TTC549 (cell line): Measurements from ENCODE around the gene R3HCC1L.
"Not testable (repeated sequence)": the region's sequence is repeated elsewhere in the genome, so short reads cannot be mapped to it uniquely, and the experiment has no call there.

Experiments
- FAIRE-seq: peaks from 2 replicates; lab custom pipeline; 2012; peaks lifted over from hg19 to GRCh38; lab: Jason Lieb, UNC

R3HCC1L gene

DNA sequence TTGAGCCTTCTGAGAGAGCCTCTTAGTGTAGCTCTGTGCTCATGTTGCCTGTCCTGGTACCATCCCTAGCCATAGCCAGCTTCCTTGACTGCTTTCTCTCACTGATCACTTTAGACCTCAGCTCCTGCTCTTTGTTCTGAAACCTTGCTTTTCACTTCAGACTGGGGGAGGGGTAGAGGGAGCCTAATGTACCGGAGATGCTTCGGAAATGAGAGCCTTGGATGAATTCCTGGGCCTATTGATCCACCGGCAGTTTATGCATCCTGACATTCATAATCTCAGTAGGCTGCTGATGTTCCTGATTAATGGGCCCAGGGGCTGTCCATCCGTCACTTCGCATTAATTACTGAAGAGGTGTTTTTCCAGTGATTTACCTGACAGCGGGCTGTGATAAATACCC lies 38.8 kb downstream of the R3HCC1L start:
- FAIRE-seq, result no peak

GRCh38 chr10:98182351-98182915 lies 48.0 kb downstream of the R3HCC1L start:
- not testable (repeated sequence) for FAIRE-seq

- no peak for FAIRE-seq
These were observed 52.2 kb downstream of the R3HCC1L start for GRCh38 chr10:98186681-98187080.

GRCh38 chr10:98190773-98191172 lies 56.3 kb downstream of the R3HCC1L start:
- not testable (repeated sequence) for FAIRE-seq

GRCh38 chr10:98193037-98193436 lies 58.6 kb downstream of the R3HCC1L start:
- FAIRE-seq, result no peak

- no peak for FAIRE-seq
These were observed 60.2 kb downstream of the R3HCC1L start for GRCh38 chr10:98194633-98195032.

GRCh38 chr10:98195120-98195519 lies 60.7 kb downstream of the R3HCC1L start:
- FAIRE-seq, result no peak

DNA sequence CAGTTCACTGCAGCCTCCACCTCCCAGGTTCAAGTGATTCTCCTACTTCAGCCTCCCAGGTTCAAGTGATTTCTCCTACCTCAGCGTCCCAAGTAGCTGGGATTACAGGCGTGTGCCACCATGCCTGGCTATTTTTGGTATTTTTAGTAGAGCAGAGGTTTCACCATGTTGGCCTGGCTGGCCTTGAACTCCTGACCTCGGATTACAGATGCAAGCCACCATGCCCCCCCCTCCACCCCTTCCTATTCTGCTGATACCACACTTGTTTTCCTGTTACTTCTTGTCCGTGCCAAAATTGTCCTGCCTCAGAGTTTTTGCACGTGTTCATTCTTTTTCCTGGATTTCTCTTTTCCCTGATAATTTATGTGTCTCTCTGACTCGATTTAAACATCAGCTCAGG lies 62.5 kb downstream of the R3HCC1L start:
- no peak for FAIRE-seq

DNA sequence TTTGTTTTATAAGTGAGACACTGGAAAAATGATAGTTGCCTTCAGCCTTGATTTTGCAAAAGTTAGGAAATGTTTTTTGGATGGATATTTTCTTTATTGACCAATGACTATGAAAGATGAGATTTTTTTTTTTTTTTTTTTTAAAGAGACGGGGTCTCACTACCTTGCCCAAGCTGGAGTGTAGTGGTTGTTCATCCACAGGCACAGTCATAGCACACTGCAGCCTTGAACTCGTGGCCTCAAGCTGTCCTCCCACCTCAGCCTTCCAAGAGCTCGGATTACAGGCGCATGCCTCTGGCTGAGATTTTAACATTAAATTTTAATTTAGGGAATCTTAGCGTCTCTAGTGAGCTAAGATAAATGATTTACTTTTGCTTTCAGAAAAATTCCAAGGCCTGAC lies 67.3 kb downstream of the R3HCC1L start:
- no peak for FAIRE-seq

DNA sequence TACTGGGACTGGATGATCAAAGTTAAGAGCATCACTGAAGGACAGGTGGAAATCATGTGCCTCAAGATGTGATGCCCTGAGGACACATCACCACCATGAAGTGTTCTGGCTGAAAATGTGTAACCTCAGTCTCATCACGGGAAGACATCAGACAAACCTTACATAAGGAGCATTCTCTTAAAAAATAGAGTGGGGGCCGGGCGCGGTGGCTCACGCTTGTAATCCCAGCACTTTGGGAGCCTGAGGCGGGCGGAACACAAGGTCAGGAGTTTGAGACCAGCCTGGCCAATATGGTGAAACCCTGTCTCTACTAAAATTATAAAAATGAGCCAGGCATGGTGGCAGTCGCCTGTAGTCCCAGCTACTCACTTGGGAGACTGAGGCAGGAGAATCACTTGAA lies 67.9 kb downstream of the R3HCC1L start:
- FAIRE-seq, result no peak

DNA sequence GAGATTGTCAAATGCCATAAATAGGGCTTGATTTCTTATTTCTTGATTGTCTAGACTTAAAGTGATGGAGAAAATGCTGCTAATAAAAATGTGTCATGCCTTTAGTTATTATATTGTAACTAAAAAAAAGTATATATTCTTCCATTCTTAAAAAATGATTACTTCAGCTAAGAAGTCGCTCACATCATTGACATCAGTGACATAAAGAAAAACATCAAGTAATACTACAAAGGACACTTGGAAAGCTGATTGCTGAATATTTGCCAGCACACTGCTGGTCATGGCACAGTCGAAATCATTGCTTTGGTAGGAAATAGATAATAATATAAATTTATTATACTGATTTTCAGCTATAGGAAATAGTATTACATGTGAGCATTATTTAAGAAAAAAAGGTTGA lies 70.9 kb downstream of the R3HCC1L start:
- no peak for FAIRE-seq

- FAIRE-seq, result no peak
These were observed 74.5 kb downstream of the R3HCC1L start for GRCh38 chr10:98208925-98209324.

- no peak for FAIRE-seq
These were observed 75.0 kb downstream of the R3HCC1L start for GRCh38 chr10:98209441-98209840.

- no peak for FAIRE-seq
These were observed 77.7 kb downstream of the R3HCC1L start for GRCh38 chr10:98212196-98212595.

DNA sequence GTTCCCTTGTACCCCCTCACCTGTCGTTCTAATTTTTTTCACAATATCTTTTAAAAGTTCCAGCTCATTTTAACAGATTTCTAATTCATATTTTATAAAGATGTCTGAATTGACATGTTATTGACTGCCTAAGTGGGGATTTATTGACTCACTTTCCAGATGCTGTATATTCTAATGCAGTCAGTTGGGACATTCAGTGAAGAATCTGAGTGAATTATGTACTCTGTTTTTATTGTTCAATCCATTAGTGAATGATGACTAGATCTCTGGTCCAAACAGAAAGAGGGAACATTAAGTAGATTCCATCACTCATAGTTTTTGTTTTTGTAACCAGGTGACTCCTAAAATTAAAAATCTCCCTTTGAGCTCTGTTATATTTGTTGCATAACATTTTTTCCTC lies 79.3 kb downstream of the R3HCC1L start:
- FAIRE-seq, result no peak

- FAIRE-seq, result no peak
These were observed 80.9 kb downstream of the R3HCC1L start for GRCh38 chr10:98215373-98215772.

- no peak for FAIRE-seq
These were observed 83.3 kb downstream of the R3HCC1L start for GRCh38 chr10:98217801-98218200.

- FAIRE-seq, result no peak
These were observed 89.4 kb downstream of the R3HCC1L start for GRCh38 chr10:98223874-98224273.

DNA sequence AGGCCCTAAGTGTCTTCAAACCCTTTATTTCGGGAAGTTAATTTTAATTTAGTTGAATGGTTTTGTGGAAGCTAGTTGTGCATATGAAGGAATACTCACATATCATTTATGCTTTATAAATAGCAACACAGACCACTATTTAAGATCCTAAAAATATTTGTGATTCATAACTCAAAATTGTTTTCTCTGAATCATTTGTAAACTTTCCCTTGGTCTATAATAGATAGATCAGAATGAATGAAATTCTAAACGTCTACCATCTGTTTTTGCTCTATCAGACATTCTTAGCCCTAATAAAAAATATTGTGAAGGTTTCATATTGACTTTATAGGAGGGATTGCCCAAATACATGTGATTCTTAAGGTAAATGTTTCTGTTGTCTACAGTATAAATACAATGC lies 90.1 kb downstream of the R3HCC1L start:
- no peak for FAIRE-seq

- no peak for FAIRE-seq
These were observed 90.5 kb downstream of the R3HCC1L start for GRCh38 chr10:98224996-98225395.

DNA sequence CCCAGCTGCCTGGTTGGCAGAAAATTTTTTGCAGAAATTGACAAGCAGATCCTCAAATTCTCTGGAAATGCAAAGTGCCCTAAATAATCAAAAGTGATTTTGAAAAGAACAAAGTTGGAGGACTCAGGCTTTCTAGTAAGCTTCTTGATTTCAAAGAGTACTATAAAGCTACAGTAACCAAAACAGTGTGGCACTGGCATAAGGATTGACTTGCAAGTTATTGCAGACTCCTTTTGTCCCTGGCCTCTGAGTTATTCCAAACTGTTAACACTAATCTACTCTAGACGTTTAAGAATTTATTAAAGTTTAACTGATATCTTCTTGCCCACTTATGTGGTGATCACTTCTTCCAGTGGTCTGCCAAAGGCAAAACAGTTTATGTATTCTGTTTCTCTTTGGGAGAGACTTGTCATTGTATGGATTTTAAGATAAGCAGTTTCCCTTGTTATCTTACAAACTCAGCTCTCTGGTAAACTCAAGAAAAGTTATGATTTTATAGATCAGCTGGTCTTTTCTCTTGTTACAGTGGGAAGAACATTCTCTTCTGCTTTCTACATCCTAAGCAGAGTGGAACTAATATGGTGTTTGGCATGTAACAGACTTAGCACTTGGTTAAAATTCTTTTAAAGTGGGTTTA lies 92.2 kb downstream of the R3HCC1L start:
- FAIRE-seq, result no peak

GRCh38 chr10:98227713-98228112 lies 93.3 kb downstream of the R3HCC1L start:
- FAIRE-seq, result not testable (repeated sequence)

DNA sequence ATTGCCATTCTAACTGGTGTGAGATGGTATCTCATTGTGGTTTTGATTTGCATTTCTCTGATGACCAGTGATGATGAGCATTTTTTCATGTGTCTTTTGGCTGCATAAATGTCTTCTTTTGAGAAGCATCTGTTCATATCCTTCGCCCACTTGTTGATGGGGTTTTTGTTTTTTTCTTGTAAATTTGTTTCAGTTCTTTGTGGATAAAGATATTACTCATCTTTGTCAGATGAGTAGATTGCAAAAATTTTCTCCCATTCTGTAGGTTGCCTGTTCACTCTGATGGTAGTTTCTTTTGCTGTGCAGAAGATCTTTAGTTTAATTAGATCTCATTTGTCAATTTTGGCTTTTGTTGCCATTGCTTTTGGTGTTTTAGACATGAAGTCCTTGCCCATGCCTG lies 93.8 kb downstream of the R3HCC1L start:
- not testable (repeated sequence) for FAIRE-seq

- FAIRE-seq, result no peak
These were observed 97.0 kb downstream of the R3HCC1L start for GRCh38 chr10:98231417-98231816.

GRCh38 chr10:98235846-98236245 lies 101.4 kb downstream of the R3HCC1L start:
- no peak for FAIRE-seq
